GM12873 (cell line): Measurements from ENCODE around the gene RHPN2.

Experiments
- TF ChIP-seq, protein P1 (sequence below): IDR thresholded peaks from 2 replicates; pipeline ENCODE4 v1.5.1; 2012; ENCODE audit warnings: low read depth, mild to moderate bottlenecking, moderate library complexity, low read length, control low read depth; ENCODE audit not compliant: insufficient read depth; ENCODE audit errors: missing control alignments

RHPN2 gene

DNA sequence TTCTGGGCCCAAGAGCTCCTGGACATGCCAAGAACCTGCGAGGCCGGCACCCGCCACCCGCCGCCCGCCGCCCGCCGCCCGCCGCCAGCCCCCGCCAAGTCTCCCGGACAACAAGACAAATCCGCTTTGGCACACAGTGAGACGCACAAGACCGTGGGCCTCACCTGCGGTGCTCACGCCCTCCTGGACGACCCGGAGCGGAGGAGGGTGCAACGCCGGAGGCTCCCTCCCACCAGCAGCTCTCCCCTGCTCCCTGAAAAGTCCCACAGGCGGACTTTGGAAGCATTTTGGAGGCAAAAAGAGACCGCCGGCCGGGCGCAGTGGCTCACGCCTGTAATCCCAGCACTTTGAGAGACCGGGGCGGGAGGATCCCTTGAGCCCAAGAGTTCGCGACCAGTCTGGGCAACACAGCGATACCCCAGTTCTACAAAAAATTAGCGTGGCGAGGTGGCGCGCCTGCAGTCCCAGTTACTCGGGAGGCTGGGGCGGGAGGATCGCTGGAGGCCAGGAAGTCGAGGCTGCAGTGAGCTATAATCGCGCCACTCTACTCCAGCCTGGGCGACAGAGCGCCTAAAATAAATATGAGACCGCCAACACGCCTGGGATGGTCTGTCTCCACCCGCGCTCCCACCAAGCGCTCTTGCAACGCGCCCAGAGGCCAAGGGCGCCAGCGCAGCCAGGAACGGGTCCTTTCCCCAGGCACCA, 783 bp downstream of the RHPN2 start:
- TF ChIP-seq, protein P1, sequence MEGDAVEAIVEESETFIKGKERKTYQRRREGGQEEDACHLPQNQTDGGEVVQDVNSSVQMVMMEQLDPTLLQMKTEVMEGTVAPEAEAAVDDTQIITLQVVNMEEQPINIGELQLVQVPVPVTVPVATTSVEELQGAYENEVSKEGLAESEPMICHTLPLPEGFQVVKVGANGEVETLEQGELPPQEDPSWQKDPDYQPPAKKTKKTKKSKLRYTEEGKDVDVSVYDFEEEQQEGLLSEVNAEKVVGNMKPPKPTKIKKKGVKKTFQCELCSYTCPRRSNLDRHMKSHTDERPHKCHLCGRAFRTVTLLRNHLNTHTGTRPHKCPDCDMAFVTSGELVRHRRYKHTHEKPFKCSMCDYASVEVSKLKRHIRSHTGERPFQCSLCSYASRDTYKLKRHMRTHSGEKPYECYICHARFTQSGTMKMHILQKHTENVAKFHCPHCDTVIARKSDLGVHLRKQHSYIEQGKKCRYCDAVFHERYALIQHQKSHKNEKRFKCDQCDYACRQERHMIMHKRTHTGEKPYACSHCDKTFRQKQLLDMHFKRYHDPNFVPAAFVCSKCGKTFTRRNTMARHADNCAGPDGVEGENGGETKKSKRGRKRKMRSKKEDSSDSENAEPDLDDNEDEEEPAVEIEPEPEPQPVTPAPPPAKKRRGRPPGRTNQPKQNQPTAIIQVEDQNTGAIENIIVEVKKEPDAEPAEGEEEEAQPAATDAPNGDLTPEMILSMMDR = no peak

DNA sequence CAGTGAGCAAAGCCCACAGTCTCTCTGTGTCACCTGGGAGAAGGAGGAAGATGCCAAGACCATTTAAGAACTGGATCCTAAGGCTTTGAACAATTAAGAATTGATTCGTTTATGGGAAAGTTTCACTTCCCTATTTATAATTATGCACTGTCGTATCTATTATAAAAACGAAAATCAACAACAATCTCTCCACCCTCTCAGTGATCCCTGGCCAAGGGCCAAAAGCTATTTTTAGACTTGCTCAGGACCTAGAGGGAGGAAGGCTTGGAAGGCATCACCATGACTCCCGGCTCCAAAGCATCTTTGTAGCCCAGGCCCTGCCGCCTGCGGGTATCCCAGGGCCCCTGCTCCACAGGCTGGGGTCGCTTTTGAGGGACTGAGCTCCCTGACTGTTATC, 1.3 kb downstream of the RHPN2 start:
- TF ChIP-seq, protein P1 = no peak

DNA sequence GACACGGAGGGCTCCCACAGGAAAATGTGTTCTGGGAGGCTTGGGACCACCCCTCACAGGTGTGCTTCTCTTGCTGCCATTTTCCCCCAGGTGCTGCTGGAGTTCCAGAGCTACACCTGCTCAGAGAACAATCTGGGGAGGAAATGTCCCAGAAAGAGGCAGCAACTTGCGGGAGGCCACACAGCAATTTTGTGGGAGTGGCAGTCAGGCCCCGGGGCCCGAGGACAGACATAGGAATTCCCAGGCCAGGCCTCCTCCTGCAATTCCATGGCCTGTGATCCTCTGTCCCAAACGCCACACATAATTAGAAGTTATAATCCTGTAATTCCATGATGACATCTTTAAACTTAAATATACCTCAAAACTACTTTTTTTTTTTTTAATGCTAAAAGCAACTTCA, 1.8 kb downstream of the RHPN2 start:
- TF ChIP-seq, protein P1 = no peak

DNA sequence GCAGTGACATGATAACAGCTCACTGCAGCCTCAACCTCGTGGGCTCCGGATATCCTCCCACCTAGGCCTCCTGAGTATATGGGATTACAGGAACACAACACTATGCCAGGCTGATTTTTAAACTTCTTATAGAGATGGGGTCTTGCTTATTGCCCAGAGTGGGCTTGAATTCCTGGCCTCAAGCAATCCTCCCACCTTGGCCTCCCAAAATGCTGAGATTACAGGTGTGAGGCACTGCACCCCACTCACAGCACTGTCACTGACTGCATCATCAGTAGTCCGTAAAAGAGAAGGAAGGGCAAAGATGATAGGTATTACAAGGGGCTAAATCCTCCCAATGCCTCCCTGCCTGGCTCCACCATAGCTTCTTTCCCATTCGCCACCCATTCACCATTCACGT, 4.1 kb downstream of the RHPN2 start:
- TF ChIP-seq, protein P1 = no peak

DNA sequence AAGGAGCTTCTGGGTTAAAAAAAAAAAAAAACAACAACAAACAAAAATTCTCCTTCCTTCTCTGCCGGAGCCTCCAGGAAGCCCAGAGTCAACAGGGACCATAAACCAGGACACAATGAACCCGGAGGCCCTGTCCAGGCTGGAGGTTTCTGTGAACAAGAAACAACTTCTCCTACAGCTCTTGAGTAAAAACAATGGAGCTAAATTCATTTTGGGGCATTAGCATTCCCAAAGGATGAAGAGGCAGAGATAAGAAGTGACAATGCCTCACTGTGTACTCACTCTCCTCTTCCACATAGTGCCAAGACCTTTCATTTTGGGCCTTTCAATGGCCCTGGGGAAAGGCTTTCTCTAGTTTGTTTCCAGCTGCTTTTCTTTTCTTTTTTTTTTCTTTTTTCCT, 9.0 kb downstream of the RHPN2 start:
- TF ChIP-seq, protein P1 = no peak

DNA sequence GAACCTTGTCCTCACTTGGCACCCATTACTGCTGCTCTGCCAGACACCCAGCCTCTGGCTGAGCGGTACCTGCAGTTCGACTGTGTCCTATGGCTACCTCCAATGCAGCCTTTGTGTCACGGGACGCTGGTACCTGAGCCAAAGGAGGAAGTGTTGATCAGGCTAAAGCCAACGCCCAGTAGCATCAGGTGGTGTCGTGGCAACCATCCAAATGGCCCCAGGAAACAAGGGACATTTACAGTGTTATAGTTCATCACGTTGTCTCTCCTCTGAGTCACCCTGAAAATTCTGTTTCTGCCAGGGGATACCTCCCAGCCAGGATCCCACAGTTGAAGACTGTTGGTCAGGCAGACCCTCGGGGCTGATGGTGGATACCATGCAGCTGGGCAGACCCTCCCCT, 10.1 kb downstream of the RHPN2 start:
- TF ChIP-seq, protein P1 = no peak

DNA sequence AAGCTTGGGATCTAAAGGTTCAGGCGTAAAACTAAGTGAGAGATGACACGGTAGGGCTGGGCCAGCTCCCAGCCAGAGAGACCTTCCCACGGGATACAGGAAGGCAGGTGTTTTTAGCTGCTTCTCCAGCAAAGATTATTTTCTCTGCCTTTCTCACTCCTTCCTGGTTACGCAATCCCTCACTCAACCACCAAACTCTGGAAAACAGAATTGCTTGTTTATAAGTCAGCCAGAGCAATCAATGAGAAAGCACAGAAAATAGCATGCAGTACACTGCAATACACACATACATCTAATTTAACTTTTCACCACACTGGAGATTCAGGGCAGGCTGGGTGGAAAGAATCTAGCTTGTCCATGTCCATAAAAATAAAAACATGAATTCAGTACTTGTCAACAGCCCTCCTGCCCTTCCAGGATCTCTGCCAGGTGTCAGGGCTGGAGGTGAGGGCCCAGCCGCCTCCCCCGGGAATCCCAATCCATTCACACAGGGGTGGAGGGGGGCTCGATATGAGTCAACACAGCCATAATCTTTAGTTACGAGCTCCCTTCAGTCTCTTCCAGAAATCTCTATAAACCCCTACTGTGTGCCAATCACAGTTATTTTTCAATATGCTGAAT, 12.2 kb downstream of the RHPN2 start:
- TF ChIP-seq, protein P1 = no peak
